HL-60 (cell line): ENCODE data around the gene CDH5.

Experiments
- CTCF ChIP-seq: IDR thresholded peaks from one replicate; pipeline ENCODE4 v1.5.1; 2011; ENCODE audit warnings: low read length, control low read depth, inconsistent platforms; ENCODE audit not compliant: insufficient read depth
- SPI1 ChIP-seq: IDR thresholded peaks from 2 replicates; pipeline ENCODE4 v1.6.1; 2012; ENCODE audit warnings: low read depth, mild to moderate bottlenecking, borderline replicate concordance

GRCh38 chr16:66370786-66371684, 4.5 kb downstream of the CDH5 start:
- TF ChIP-seq CTCF, result no peak
- no peak for TF ChIP-seq SPI1
